Stimulated activated CD8-positive, alpha-beta memory T cell treated with anti-CD3 and anti-CD28 coated beads, Interleukin-2, amount 100 ng/mL, for 1 hour (primary cell): ENCODE results near the gene WDR70.
"Not testable (repeated sequence)": the region's sequence is repeated elsewhere in the genome, so short reads cannot be mapped to it uniquely, and the experiment has no call there.

Source experiments
- DNase-seq, 2 donors: peaks; one replicate each; pipeline ENCODE4 v3.0.0-alpha.2; 2020; ENCODE audit warnings: low read depth in 2 of 2

The WDR70 gene

DNA sequence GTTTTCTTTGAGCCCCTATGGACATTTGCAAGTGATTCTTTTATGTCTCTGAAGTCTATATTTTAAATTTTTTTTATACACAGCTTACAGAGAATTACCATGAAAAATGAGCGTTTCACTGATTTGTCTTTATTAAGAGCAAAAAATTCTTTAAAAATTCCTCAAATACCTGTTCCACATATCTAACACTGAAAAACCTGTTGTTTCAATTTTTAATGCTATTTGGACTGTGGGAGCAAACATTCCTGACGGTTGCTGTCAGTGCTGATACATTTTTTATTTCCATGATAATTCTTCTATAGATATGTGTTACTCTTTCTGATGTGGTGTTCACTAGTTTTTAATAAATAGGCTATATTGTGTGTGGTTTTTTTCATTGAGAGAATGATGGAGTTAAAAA is 261.0 kb downstream of the WDR70 start:
- DNase-seq: no peak

DNA sequence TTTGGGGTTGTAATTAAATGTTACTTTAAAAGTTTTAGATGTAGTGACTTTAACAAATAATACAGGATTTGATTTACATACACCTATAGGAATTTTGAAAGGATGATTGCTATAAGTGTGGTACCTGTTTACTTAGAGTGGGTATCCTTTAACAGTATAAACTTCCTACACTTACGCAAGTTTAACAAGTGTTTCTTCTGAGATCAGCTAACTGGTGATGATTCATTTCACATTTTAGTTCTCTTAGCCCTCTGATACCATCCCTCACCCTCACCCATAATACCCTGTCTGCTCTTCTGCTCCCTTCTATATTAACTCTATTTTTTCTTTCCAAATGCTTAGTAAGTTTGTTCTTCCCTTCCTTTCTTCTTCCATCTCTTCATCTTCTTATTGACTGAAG is 262.8 kb downstream of the WDR70 start:
- DNase-seq: no peak

- no peak for DNase-seq
Observed at GRCh38 chr5:37645707-37646106, 266.6 kb downstream of the WDR70 start.

- not testable (repeated sequence) for DNase-seq
Observed at GRCh38 chr5:37654566-37654965, 275.4 kb downstream of the WDR70 start.

DNA sequence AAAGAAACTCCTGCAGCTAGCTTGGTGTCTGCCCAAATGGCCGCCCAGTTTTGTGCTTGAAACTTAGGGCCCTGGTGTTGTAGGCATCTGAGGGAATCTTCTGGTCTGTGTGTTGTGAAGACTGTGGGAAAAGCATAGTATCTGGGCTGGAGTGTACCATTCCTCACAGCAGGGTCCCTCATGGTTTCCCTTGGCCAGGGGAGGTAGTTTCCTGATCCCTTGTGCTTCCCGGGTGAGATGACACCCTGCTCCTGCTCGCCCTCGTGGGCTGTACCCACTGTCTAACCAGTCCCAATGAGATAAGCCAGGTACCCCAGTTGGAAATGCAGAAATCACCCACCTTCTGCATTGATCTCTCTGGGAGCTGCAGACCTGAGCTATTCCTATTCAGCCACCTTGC is 277.9 kb downstream of the WDR70 start:
- DNase-seq: no peak

DNA sequence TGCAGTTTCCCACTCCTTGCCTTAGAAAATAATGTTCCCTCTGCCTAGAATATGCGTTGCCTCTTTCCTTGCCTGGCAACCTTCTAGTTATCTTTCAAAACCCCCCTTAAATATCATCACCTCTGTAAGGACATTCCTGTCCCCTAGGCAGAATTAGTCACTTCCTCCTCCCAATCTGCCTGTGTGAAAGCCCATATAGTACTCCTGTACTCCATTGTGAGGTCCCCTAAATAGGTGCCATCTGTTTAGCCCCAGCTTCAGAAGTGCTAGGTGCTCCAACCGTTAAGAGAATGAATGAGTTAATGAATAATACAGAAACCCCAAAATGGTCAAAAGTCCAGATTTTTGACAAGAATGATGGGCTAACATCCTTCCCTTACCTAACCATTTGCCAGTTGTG is 279.3 kb downstream of the WDR70 start:
- DNase-seq: no peak

DNA sequence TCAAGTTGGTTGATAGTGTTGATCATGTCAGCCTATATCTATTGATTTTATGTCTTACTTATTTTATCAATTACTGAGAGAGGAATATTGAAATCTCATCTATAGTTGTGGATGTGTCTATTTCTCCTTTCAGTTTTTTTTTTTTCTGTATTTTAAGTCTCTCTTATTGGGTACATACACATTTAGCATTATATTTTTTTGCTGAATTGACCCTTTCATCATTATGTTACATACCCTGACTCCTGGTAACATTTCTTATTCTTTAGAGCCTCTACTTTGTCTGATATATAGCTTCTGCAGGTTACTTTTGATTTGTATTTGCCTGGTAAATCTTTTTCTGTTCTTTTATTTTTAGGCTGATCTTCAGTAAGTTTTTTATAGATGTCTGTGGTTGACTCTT is 281.2 kb downstream of the WDR70 start:
- DNase-seq: no peak

DNA sequence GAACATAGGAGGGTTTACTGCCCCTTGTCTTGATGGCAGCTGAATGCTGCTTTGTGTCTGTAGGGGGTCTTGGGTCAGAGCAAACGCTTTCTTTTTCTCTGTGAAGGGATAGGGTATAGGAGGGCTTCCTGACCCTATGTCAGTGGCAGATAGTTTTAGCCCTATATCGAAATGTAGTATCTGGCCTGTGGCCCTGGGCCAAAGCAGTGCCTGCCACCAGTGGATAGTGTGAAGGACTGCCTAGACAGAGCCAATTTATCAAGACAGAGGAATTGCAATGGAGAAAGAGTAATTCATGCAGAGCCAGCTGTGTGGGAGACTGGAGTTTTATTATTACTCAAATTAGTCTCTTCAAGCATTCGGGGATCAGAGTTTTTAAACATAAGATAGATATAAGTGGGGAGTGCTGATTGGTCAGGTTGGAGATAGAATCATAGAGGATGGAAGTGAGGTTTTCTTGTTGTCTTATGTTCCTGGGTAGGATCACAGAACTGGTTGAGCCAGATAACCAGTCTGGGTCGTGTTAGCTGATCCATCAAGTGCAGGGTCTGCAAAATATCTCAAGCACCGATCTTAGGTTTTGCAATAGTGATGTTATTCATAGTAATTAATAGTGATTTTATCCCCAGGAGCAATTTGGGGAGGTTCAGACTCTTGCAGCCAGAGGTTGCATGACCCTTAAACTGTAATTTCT is 282.3 kb downstream of the WDR70 start:
- no peak for DNase-seq

- DNase-seq: no peak
Observed at GRCh38 chr5:37661951-37662350, 282.8 kb downstream of the WDR70 start.

- DNase-seq: no peak
Observed at GRCh38 chr5:37662362-37662761, 283.2 kb downstream of the WDR70 start.

- DNase-seq: no peak
Observed at GRCh38 chr5:37662789-37663485, 283.8 kb downstream of the WDR70 start.

DNA sequence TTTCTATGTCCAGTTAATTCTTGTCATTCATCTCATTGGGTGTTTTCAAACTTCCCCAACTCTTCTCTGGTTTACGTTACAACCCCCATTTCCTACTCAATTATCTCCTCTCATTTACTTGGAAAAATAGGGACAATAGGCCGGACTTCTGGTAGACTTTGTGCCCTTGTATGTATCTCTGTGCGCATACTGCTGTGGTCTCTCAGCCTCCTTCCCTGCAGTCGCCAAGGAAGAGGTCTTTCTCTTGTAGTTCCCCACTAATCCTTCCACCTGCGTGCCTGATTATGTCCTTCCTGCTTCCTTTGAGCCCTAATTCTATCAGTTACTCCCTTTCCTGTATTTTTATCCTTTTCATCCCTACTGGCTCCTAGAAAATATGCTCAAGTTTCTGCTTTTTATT is 284.4 kb downstream of the WDR70 start:
- DNase-seq: no peak

DNA sequence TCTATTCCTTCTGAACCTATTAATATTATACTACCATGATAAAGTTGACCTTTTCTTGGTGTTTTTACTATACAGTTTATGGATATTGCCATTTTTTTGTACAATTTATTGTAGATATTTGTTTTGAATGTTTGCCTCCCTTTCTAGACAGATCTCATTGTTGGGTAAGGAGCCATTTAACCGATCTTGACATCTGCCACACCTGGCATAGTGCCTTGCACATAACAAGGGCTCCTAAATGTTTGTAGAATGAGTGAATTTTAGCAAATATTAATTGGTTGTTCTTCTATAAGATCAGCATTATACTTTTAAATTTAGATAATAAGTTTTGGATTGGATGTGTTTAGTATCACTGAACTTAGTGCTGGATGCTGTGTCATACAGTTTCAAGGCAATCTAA is 285.4 kb downstream of the WDR70 start:
- no peak for DNase-seq

DNA sequence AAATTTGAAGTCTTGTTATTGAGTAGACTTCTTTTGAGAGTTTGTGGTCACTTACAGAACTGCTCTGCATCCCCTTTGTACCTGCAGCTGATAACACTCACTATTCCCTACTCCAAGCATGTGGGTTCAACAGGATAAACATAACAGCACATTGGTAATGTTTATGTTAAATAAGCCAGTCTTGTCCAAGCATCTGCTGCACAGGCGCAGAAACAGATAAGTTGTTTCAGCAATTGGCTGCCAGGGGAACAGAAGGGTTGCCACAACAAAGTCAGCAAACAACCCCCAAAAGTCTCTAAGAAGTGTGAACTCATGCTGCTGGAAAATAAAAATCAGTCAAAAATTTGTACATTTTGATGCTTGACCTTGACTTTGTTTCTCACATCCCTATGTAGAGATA is 286.2 kb downstream of the WDR70 start:
- DNase-seq: no peak

DNA sequence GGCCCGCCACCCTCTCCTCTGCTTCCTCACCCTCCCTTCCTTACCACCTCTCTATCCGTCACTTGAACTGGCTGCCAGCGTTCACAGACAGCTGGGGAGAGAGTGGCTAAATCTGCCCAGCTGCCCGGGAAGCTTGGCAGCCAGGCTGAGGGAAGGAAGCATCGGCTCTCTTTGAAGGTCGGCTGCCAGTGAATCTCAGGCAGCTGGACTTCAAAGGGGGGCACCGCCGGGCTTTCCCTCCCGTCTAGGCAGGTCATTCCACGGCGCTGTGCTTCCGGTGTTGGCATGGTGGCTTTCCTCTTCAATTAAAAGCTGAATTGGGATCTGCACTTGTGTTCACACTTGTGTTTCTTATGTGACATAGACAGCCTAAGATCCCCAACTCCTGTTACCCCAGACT is 286.8 kb downstream of the WDR70 start:
- DNase-seq: no peak

DNA sequence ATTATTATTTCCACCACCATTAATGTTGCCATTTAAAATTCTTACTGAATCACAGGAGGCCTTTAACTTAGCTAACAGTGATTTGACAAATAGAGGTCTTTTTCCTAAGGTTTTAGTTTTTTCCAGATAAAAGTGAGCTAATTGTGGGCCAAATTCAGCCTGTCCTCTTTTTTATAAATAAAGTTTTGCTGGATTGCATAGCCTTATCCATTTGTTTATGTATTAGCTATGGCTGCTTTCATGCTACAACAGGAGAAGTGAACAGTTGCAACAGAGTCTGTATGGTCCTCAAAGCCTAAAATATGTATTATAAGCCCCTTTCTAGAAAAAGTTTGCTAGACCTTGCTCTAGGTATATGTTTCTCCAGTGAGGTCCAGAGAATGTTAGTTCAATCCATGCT is 288.3 kb downstream of the WDR70 start:
- no peak for DNase-seq

DNA sequence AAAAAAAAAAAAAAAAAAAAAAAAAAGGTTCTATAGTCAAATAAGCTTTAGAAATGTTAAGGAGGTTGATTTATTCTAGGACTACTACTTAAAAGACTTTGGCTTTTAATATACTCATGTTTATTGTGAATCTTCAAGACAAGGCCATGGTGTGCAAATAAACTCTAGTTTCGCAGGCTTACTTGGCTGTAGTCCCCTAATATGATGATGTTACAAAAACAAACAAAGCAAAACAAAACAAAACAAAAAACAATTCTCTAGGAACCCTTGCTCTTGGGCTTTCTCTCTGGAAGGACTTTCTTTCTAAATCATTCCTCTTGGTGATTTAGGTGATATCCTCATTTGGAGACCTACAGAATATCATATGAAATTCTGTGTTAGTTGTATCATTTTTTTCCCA is 288.7 kb downstream of the WDR70 start:
- DNase-seq: no peak

DNA sequence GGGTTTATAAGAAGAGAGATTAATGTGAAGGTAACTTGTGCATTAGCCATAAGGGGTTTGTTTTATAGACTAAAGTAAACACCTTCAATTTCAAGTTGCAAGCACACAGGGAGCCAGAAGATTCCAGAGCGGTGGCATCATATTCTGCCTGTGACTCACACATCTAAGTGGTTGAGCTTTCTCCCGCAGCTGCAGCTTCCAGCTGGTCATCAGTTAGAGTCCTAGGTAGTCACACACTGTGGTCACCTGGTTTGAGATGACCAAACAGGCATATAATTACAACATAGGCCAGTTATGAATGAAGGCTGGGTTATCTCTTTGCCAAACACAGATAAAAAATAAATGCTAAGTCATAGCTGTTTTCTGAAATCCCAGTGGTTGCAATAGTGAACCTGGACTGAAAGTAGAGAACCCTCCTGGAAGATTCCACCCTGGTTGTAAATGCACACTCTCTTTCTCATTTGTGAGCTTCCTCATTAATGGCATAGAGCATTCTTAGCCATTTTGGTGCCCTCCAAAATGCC is 289.5 kb downstream of the WDR70 start:
- DNase-seq: no peak

- DNase-seq: not testable (repeated sequence)
Observed at GRCh38 chr5:37672118-37672588, 293.0 kb downstream of the WDR70 start.

GRCh38 chr5:37674361-37674760 is 295.2 kb downstream of the WDR70 start:
- DNase-seq: not testable (repeated sequence)

DNA sequence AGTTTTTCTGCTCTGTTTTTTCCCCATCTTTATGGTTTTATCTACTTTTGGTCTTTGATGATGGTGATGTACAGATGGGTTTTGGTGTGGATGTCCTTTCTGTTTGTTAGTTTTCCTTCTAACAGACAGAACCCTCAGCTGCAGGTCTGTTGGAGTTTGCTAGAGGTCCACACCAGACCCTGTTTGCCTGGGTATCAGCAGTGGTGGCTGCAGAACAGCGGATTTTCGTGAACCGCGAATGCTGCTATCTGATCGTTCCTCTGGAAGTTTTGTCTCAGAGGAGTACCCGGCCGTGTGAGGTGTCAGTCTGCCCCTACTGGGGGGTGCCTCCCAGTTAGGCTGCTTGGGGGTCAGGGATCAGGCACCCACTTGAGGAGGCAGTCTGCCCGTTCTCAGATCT is 300.2 kb downstream of the WDR70 start:
- DNase-seq: not testable (repeated sequence)

DNA sequence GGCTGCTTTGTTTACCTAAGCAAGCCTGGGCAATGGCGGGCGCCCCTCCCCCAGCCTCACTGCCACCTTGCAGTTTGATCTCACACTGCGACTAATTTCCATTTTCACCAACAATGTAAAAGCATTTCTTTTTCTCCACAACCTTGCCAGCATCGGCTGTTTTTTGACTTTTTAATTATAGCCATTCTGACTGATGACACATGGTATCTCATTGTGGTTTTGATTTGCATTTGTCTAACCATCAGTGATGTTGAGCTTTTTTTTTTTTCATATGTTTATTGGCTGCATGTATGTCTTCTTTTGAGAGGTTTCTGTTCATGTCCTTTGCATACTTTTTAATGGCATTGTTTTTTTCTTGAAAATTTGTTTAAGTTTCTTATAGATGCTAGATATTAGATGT is 300.8 kb downstream of the WDR70 start:
- DNase-seq: not testable (repeated sequence)

DNA sequence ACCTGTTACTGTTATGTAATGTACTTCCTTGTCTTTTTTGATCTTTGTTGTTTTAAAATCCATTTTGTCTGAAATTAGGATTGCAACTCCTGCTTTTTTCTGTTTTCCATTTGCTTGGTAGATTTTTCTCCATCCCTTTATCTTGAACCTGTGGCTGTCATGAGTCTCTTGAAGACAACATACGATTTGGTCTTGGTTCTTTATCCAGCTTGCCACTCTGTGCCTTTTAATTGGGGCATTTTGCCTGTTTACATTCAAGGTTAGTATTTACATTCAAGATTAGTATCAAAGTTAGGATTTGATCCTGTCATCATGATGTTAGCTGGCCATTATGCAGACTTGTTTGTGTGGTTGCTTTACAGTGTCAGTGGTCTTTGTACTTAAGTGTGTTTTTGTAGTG is 304.0 kb downstream of the WDR70 start:
- DNase-seq: no peak
